GM03348 (cell line): ENCODE results near the gene LRMDA.
A peak's percentile ranks its signal among the peaks of the same experiment; 100 is the strongest.

Experiments used
- DNase-seq: peaks from one replicate; pipeline ENCODE4 v3.0.0; 2012; ENCODE audit warnings: low spot score

Gene LRMDA

DNA sequence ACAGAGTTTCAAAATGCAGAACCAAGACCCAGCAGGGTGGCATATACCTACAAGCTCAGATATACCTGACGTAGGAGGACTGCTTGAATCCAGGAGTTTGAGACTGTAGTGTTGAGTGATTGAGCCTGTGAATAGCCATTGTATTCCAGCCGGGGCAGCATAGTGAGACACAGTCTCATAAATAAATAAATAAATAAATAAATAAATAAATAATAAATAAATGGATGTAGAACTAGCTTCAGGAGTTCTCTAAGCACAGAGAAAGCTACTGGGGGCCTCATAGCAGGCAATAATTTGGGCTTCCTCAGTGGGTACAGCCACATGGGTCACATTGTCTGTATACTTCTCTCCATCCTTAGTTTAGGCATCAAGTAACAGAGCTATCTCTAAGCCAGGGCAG, 906.8 kb downstream of the LRMDA start:
- DNase-seq: no peak

DNA sequence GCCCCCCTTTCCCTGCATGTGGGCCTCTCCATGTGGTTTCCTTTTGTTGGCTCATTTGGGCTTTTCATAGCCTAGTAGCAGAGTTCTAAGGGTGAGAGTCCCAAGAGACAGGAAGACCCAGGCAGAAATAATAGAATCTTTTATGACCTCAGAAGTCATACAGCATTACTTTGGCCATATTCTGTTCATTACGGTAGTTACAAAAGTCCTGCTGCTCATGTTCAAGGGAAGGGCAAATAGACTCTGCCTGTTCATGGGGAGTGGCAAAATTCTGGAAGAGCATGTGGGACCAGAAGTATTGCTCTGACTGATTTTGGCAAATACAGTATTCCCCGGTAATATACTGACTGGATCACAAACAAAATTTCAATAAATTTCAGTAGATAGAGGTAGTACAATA, 910.3 kb downstream of the LRMDA start:
- no peak for DNase-seq

DNA sequence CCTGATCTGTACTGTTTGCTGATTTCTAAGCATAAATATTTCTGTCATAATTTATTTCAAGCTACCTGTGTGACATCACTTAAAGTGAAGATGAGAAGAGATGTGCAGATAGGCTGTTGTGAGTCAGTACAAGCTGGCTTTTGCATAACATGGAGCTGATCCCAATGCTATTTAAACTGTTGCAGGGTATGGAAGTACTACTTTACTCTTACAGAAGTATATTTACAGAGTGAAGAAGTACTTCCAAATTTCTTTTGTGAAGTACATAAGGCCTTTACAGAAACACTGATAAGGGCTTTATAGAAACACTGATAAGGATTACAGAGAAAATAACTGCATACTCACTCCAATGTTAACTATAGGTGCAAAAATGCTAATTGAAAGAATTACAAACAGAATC, 911.6 kb downstream of the LRMDA start:
- DNase-seq: no peak

DNA sequence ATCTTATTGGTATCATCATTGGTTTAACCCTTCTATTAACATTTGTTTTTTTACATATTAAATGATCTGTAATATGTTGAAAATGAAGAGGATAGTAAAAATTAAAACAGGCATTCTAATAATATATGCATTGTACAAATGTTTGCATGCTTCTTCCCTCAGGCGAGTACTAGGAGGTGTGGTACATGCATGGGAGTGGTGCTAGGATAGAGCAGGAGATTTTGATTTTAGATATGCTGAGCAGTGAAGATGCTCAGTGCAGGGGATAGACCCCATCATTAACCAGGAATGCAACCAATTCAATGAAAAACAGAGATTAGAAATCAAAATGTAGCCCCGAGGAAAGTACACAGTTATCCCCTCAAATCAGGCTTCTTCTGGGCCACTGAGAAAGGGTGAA, 916.4 kb downstream of the LRMDA start:
- no peak for DNase-seq

DNA sequence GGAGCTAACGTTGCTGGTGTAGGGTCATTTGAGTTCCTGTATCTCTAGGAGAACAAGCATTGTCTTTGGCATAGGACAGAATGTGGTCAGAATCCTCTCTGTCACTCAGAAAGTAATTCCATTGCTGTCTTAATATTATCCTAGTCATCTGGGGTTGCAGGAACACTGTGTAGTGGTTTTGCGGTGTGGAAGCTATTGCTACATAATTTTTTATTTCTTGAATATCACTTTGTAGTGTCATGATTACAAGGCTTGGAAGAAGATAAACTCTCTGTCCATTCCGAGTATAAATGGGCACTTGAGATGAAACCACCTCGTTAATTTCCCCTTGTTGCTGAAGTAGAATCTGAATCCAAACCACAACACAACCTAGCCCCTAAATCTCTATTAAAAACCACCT, 919.2 kb downstream of the LRMDA start:
- DNase-seq: no peak

DNA sequence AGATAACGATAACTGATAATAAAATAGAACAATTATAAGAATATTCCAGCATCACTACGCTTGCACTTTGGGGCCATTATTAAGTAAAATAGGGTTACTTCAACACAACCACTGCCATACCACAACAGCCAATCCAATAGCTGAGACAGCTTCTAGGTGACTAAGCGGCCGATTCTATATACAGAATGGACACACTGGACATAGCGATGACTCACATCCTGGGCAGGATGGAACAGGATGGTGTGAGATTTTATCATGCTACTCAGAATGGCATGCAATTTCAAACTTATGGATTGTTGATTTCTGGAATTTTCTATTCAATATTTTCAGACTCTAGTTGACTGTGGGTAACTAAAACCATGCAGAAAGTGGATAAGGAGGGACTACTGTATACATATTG, 920.9 kb downstream of the LRMDA start:
- DNase-seq: peak; percentile 37

DNA sequence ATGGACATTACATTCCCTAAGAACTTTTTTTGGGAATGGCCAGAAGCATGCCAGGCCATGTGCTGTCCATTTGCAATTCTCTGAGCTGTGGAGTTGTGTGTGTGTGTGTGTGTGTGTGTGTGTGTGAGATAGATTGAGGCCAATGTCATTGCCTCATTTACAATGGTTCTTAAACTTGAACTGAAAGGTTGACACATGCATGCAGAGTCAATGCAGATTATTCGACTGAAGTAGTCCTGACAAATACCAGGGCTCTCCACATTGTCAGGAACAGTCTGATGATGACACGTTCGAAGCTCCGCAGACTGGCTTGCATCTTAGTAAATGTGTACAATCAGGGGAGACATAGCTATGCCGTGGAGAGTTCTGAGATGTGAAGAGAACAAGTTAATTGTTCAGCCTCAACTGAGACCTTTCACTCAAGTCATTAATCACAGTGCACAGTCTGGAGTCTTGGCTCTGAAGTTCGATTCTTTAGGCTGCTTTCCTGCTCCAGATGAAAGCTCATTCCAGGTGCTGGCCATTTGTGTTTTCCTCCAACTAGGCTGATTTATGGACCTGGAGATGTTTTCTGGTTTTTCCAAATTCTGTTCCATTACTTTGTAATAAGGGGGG, 921.9 kb downstream of the LRMDA start:
- no peak for DNase-seq

DNA sequence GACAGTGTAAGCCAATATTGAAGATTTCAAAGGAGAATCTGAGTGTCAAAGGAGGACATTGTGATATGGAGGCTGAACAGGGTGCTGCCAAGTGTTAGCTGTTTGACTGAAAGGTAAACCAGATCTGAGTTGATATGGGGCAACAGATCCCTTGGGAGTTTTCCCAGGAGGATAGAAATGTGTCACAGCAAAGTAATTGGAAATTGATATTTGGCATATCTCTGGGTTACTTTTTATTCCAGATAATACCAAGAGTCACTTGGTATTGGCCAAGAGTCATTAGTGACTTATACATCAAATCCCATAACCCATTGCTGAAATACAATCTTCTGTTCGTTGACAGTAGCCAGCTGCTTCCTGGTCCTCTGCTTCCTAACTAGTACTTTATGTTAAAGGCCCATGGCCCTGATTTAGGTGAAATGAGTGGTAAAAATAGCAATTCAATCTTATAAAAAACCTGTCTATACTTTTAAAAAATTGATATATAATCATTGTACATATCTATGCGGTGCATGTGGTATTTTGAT, 922.9 kb downstream of the LRMDA start:
- DNase-seq: no peak

DNA sequence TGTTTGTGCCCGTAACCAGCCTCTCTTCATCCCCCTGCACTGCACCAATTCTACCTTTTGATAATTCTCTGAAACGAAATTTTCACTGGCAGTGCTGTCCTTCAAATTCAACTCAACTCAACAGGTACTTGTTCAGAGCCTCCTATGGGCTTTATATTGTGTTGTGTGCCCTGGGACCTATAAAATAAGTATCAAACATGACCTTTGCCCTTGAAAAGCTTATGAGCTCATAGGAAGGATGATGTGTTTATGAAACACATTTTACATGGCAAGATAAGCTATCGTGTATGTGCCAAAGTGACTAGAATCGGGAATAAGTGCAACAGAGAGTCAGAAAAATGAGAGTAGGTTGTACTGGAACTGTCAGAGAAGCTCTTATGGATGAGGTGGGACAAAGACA, 923.5 kb downstream of the LRMDA start:
- no peak for DNase-seq

DNA sequence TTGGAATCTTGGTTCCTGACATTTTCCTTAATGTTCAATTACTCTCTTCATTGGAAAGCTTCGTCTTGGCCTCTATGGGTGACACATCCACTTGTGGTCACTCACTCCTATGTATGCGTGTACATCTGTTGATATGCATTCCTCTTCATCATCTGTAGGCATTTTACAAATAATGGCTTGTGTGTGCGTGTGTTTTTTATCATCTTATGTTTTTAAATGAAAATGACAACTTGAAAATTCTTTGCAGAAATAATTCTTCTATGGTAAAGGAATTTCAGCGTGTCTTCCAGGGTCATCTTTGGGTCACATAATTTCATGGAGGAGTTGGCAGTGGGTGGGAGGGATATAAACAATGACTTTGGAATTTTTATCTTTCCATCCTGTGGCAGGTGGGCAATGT, 925.1 kb downstream of the LRMDA start:
- DNase-seq: no peak

DNA sequence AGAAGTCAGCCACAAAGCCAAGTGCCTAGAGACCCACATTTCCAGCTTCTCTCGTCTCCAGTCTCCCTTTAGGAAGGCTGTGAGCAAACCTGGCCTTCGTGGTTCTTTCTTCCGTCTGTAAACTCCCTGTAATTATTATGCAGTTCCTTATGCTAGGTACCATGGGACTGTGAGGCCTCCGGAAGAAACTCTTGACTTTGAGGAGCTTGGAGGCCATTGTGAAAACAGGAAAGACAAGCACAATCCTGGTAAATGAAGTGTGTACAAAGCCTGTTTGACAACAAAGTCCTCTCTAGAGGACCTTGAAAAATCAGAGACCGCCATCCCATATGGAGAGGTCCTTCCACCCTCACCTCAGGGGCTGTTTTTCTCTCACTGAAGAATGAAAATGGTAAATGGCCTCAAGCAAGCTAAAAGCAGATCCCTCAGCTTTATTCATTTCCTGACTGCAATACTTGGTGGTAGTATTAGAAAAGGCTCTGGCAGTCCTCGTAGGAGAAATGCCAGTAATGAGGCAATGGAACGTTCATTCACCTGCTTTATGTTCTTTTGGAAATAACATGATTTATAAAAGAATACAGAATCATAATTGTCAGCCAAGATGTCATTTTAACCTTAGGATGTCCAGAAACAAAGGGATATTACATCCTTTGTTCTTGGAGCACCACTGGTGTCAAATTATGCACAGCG, 926.4 kb downstream of the LRMDA start:
- DNase-seq: no peak

DNA sequence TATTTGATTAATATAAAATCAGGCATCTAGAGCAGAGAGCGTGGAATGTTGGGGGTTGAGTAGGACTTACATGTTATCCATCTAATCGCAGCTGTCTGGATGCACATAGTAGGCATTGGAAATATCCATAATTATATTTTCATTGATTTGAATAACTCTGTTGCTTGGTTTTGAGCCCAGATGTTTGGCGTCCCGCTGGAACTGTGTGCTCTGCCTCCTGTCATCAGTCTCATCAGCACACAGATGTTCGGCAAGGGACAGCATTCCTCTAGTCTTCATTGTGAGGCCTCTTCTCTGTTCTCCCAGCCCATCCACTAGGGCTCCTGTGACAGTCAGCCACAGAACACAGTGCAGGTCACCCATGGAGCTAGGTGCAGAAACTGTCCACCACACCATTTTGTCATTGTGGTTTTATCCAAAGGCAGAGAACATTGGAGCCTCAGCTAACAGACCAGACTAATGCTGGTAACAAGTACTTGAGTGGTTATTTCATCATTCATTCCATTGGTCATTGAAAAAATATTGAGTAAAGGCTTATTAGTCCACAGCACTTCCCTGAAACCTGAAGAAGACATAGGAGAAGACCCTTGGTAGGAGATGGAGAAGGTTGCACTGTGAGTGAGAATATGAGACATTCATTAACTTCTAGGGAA, 927.4 kb downstream of the LRMDA start:
- DNase-seq: peak; percentile 12

DNA sequence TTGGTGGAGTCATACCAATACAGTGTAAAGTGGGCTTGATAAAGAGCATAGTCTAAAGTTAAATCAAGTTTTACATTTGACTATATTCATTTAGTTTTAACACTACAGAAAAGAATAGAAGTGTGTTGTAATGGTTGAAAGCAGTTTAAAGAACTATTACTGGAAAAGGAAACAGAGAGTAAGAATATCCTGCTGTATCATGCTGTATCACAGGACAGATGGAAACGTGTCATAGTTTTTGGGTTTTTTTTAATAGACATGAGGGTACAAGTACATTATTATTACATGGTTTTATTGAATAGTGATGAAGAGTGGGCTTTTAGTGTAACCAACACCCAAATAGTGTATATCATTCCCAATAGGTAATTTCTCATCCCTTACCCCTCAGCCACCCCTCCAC, 944.3 kb downstream of the LRMDA start:
- no peak for DNase-seq

DNA sequence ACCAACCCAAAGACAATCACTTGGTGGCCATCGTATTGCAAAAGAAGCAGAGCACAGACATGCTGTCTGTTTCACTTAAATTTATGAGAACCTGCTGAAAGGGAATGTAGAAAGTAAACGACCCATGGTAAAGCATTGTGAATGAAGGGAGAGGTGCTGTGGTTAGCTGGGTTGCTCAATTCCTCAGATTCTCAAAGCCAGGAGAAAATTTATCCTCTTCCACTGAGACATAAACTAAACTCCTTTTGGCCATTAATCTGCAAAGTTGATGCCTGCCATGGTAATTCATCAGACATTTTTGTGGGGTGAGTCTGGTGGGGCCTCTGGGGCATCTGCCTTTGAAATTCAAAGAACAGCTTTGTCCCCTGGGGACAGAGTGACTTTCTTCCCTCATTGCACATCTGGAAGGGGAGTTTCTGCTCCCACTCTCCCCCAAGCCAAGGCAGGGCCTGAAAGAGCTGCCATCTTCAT, 951.0 kb downstream of the LRMDA start:
- peak; percentile 79 for DNase-seq

DNA sequence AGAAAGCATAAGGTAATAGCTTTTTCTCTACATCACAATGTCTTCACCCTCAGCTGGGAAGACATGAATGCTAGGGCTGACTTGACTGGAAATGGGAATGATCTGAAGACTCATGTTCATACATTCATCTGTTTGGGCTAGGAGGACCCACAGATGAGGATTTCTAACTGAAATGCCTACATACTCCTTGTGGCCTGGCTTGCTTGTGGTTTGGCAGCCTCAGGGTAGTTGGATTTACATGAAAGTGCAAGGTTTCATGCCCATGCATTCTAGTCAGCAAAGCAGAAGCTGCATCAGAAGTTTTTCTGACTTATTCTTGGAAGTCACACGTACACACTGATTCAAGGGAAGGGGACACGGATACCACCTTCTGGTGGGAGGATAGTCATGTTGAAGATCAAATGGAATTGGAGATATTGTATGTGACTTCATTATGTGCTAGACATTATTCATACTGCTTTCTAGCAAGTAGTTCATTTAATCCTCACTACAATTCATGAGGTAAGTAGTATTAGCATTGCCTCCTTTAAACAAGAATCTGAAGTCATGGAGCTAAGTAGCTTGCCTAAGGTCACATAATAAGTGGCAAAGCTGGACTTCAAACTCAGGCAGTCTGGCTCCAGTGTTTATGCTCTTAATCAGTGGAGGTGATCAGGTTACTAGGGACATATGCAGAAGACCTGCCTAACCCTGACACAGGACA, 957.0 kb downstream of the LRMDA start:
- peak; percentile 19 for DNase-seq

DNA sequence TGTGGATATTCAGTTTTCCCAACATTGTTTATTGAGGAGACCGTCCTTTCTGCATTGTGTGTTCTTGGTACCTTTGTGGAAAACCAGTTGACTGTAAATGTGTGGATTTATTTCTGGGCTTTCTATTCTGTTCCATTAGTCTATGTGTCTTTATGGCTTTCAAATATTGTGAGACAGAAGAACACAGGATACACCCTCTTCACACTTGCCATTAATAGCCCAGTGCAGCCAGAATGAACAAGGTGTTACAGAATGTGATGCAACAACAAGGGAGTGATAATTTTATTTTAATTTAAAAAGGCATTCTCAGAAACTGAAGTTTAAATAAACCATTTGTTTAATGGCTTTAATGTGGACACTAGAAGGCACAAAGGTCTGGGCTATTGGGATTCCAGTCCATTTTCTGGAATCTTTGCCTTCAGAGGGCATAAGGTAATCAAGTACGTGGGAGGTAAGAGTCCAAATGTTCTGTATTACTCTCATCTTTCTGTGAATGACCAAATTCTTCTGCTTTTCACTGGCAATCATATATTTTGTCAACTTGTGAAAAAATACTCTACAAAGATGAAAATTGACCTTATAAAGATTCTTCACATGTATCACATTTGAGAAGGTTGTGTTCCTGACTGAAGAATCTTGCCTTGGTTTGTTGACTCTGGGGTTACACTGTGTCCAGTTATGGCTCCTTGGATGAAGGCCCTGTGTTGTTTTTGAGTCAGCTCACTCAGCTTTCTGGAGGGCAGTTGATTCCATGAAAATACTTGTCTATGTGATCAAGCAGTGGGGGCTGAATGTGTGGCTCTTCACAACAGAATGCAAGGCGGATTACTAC, 962.7 kb downstream of the LRMDA start:
- no peak for DNase-seq

DNA sequence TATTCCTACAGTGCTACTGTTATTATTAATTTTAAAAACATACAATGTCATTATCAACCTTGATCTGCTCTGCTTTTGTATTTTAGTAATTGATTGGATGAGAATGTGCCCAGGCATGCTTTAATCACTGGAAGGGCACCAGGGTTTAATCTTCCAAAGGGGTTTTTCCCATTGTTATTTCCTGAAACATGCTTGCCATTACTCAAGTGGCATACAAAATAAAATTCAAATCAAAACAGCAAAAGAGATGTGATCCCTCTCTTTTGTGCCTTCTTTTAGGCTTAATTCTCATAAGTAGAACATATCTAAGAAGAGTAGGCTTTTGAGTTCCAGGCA, 963.3 kb downstream of the LRMDA start:
- DNase-seq: no peak

DNA sequence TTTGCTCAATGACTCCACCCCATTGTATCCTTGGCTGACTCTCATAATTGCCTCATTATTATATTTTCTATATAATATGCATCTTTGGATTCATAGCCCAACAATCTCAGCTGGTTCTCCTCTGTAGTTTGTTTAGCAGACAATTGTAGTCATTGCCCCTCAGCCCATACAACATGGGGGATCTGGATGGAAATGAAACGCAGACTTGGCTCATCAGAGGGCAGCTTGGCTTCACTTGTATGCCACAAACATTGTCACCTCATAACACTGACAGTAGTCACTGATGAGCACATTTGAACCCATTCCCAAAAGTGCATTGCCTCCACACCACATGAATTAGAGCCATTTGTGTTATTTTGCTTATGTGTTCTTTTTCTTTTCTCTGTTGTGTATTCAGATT, 963.8 kb downstream of the LRMDA start:
- DNase-seq: no peak

DNA sequence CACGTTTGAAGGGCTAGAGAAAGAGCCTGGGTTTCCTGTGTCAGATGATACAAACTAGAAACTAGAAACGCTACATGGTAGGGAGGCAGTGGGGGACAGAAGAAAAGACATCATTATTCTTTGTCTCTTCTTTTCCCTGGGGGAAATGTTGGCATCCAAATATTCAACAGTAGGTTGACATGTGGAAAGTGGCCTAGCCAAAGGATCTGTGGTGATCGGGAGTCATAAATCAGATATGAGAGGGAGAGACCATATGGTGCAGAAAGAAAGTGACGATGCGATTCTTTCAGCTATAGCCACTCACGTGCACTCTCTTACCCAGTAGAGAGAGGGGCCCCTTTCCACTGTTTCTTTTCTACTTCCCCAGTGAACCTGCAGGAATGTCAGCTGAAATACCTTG, 964.7 kb downstream of the LRMDA start:
- DNase-seq: no peak

DNA sequence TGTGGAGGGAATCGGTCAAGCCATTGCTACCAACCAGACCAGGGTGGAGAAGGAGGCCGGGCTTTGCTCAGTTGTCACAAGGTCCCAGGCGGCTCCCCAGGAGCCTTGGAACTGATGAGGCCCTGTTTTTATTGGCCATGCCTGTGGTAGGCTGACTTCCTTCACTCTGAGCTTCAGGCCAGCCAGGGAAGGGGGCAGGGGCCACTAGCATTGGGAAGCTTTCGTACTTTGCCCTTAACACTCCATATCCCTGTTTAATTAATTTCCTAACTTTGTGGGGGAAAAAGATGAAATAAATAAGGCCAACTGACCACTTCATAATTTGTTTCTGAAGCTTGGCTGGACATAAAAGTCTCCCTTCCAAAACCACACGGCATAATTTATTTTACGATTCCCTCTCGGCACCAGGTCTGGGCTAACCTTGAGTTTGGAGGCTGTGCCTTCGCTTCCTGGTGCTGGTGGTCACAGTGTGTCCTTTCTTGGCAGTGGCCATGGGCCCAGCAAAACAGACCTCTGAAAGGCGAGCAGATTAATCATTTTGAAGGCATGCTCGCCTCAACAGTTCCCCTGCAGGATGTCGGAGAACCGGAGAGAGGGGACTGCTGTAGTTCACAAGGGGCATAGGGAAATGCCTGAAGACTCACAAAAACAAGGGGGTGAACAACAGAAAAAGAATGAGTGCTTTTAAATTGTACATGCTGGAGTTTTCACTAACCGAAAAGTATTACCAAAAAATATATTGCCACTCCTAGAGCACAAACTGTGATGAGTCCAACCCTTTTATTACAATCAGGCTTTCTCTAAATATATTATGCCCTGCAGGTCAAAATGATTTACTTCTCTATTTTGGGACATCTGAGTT, 966.0 kb downstream of the LRMDA start:
- no peak for DNase-seq
